T-helper 1 cell (primary cell): ENCODE data around the gene CYP2R1.

ENCODE experiments used
- DNase-seq, 5 donors: peaks; one replicate each; pipeline ENCODE4 v3.0.0-alpha.2; 2012 to 2020
- total RNA-seq, 4 donors: gene quantifications; one replicate each; lab custom pipeline; 2026; lab: John Stamatoyannopoulos, UW

The CYP2R1 gene
- 13.4 to 26.8 (median 17.7) reads per million in 4 donors for total RNA-seq

DNA sequence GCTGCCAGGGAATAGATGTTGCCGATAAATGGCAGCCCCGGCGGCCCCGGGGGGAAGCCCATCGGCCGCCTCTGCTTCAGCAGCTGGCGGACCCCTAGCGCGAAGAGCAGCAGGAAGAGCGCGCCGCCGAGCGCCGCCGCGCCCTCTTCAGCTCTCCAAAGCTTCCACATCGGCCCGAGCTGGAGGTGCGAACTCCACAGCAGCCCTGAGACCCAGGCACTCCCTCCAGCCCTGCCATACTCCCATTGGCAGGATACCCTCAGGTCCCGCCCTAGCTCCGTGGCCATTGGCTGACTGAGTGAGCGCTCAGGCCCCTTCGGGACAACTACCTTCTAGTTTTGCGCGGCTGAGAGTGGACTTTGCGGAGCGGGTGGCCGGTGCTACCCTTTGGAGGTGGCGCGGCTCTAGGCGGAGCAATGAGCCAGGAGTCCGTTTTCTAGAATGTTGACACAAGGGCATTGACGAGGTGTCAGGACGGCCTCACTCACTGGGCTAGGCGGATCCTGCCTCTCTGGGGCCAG, at the start of gene CYP2R1:
Gene CYP2R1, minus strand, starts transcription at position 196 of the 521 bp plus-strand sequence. Its CDS starts 26 bp downstream, at position 170.
- DNase-seq: peak; percentile 81 to 97 (median 83)

DNA sequence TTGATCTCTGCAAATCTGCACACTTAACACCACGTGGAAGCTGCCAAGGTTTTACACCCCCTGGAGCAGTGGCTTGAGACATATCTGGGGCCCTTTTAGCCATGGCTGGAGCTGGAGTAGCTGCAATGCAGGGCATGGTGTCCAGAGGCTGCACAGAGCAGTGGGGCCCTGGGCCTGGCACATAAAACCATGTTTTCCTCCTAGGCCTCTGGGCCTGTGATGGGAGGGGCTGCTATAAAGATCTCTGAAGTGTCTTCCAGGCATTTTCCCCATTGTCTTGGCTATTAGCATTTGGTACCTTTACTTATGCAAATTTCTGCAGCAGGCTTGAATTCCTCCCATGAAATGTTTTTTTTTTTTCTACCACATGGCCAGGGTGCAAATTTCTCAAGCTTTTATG, 46.9 kb upstream of the CYP2R1 start:
- DNase-seq: no peak

GRCh38 chr11:14934641-14935351, 42.8 kb upstream of the CYP2R1 start:
- no peak for DNase-seq

GRCh38 chr11:14932447-14932846, 40.4 kb upstream of the CYP2R1 start:
- DNase-seq: no peak

DNA sequence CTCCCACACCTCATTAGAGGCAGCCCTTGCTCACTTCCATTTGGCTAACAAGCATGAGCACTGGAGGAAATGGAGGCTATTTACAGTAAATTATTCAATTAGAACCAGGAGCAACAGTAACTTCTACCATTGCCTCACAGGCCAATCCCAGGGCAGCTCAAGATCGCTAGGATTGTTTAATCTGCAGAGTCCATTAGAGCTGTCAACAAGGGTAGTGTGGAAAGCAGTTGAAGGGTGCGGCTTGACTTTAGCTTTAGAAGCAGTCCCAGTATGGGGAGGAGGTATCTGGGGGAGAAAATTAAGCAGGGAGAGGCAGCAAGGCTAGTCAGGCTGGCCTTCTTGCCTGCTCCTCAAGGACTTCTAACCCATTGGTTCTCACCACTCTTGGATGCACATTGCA, 38.3 kb upstream of the CYP2R1 start:
- DNase-seq: no peak

- DNase-seq: no peak
Measured at GRCh38 chr11:14927146-14927545, 35.1 kb upstream of the CYP2R1 start.

- DNase-seq: no peak
Measured at GRCh38 chr11:14924318-14924717, 32.3 kb upstream of the CYP2R1 start.

- no peak for DNase-seq
Measured at GRCh38 chr11:14916403-14916802, 24.4 kb upstream of the CYP2R1 start.

- DNase-seq: no peak
Measured at GRCh38 chr11:14914536-14914935, 22.5 kb upstream of the CYP2R1 start.

- DNase-seq: peak in 3 of 5 donors; percentile 13 to 57 (median 22)
Measured at GRCh38 chr11:14908214-14908880, 16.3 kb upstream of the CYP2R1 start.

DNA sequence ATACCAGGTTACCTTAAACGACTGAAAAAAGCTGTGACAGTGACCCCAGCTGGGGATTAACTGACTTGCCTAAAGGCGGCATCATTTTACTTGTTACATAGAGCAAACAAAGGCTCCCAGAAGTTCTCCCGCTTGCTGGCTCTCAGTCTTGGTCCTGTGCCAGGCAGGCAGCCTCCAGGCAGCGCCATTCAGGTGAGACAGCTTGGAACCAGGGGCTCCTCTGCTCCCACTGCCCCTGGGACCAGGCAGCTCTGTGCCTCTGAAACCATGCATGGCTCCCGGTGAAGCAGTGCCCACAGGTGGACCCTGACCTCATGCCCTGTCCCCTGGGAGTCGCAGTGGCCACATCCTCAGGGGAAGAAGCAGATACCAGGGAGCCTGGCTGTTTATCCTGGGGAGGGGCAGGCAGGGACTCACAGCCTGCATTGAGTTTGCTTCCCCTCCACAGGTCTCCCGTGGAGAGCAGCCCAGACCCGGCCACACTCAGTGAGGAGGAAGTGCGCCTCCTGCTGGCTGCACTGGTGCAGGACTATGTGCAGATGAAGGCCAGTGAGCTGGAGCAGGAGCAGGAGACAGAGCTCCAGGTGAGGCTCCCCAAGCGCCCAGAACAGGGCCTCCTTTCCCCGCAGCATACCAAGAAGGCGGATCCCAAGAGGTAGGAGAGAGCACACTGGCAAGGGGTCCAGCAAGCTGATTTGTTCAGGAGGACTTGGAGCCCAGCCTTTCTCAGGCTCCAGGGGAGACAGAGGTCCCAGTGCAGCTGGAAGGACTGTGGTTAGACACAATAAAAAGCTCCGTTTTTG, 15.6 kb upstream of the CYP2R1 start:
- peak; percentile 64 to 82 (median 79) for DNase-seq

GRCh38 chr11:14906993-14907392, 15.0 kb upstream of the CYP2R1 start:
- no peak for DNase-seq

GRCh38 chr11:14906578-14906977, 14.5 kb upstream of the CYP2R1 start:
- no peak for DNase-seq

DNA sequence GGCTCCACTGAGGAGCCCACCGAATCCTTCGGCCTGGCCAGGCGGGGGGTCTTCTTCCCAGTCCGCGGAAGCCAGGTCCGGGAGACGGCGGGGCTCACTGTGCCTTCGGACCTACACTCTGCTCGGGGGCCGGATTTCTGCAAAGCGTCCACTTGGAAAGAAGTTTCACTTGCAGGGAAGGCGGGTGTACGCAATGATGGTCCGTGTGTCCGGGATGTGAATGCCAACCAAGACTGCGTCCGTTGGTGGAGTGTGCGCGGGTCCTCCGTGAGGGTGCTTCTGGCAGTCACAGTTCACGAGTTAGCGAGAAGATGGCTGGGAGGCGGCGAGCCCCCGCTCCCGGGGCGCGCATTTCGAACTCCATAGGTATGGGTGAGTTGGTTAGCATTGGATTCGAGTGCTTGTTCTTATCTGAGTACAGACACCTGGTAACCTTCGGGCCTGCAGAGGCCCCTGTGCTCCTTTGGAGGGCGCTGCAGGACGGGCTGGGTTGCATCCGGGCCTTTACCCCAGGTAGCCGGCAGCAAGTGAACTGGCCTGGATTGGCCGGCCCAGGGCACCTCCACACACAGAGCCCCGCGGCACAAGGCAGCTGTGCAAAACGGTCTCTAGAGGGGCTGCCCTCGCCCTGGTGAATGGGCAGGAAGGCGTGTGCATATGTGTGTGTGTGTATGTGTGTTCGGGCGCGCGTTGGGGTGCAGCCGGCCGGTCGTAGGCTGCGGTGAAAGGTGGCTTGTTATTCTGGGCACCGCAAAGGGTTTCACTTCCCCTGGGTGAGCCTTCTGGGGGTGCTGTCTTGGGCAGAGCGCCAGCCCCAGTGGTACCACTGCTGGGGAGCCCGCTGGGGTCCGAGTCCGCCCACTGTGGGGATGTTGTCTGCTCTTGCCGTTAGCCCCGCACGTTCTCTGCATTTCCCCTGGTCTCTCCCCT, 13.3 kb upstream of the CYP2R1 start:
- DNase-seq: peak; percentile 51 to 88 (median 66)

GRCh38 chr11:14904745-14905103, 12.7 kb upstream of the CYP2R1 start:
- DNase-seq: peak; percentile 60 to 84 (median 72)

DNA sequence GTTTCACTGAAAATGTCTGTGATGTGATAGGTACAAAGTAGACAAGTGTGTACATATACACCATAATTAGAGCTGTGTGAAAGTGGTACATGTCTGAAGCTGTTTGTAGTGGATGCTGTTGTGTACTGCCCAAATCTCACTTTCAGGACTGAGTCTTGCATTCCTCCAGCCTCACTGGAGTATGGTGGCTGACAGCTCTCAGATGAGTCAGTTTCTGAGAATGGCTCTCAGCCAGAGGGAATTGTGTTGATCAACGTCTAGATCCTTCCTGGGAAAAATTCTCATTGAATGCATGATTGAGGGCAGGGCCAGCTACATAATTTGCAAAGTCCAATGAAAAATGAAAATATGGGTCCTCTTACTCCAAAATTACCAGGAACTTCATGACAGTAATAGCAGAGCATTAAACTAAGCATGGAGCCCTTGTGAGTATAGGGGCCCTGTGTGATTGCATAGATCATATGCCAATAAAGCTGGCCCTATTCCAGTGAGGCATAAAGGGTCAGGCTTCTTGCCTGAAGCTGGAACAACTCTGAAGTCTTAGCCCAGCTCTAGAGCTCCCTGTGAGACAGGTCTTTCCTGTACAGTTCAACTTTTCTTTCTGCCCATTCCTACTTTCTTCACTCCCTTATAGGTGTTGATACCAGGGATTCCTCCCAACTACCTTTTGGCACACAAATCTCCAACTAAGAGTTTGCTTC, 10.8 kb upstream of the CYP2R1 start:
- no peak for DNase-seq

DNA sequence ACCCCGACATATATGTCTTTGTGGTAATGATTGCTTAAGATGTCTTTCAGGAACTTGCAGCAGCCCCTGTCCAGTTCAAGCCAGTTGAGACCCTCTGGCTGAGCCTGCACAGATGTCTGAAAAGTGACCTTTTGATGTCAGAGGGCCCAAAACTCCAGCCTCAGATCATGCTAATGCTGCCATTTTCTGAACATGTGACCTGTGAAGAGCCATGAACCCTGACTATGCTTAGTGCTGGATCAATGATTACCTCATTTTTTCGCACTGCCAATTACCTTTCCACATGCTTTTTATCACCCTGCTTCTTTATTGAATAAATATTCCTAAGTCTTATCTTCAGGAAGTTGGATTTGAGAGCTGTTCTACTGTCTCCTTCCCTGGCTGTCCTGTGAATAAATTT, 6.9 kb upstream of the CYP2R1 start:
- DNase-seq: no peak

DNA sequence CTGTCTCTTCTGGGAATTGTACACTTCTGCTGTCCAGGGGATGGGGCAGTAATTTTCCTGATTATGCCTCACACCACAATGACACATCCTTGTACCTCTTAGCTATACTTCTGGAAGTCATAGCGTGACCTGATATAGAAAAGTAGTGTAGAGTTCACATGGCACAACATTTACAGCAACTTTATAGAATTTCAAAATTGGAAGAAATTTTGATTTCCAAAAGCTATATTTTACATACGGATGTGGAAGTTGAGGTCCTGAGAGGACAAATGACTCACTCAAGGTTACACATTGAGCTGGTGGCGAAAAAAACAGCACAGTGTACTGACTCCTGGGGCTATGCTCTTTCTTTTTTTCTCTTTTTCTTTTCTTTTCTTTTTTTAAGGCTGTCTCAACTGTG, 6.3 kb upstream of the CYP2R1 start:
- DNase-seq: no peak

DNA sequence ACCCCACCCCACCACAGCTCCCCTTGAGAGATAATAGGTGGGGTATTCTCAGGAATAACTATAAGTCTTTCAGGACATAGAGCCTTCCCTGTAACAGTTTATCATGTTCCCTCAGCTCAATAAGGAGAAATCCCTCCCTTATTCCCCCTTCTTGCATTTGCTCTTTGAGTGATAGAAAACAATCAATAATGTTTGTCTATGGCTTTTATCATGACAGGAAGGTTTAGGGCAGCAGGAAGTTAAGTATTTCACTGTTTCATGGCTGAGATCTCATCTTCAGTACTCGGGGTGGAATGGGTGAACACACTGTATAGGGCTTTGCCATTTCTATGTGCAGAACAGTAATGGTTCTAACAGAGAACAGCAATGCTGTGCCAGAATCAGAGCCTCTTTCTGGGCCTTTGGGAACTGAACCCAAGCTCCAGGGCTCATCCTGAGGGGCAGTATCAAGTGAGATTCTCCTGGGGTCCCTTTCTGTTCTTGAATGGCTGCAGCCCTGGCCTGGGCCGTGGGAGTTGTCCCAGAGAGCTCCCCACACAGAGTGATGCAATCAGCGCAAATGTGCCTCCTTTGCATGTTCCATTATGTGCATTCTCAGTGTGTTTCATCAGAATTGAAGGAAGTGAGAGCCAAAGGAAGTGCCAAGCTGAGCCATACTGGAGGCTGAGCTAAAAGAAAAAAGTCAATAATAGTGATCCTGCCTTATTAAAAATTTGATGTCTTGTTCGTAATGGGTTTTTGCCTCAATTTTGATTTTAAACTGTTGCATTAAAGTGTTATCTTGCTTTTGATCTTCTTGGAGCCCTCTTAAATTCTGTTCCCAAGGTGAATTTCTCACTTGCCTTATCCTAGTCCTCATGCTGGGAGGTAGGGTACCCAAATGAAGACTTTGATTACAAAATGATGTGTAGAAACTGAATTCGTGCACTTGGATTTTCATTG, 2.9 kb upstream of the CYP2R1 start:
- DNase-seq: peak in 1 of 5 donors; percentile 82

DNA sequence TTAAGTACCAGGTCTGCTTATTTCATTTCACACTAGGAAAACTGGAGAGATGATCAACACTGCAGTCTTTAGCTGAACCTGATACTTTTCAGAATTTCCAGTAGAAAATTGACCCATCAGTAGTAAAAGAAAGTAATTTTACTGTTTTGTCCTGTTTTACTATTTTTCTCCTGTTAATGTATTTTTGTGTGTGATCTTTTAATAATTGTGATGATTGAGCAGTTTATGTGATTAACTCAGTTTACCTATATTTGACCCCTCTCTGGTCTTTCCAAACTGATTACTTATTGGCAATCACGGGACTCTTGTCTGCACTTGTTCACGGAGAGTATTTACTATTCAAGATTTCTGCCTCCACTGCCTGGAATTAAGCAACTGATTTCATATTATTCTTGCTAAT, 546 bp upstream of the CYP2R1 start:
- DNase-seq: no peak
